Spleen (tissue), 7 donors: ENCODE data around the gene MRPL33.

Experiments
- POLR2AphosphoS5 ChIP-seq, 3 donors: sonication (generic); formaldehyde crosslinking; IDR thresholded peaks; one replicate each; pipeline ENCODE4 v1.5.1; 2017; ENCODE audit warnings: antibody characterized with exemption in 3 of 3
- TF ChIP-seq, protein P1 (sequence below), 11 experiments: fragments of 200-600 bp in 7 of 11; fragments of 450-650 bp in 4 of 11; sonication (generic) in 4 of 11; IDR thresholded peaks in 8 of 11; conservative IDR thresholded peaks in 3 of 11; 1 replicate in 7 of 11; 2 replicates in 4 of 11; pipeline versions ENCODE4 v1.4.0 to v1.8.0; 2016 to 2021; ENCODE audit warnings: antibody characterized with exemption in 11 of 11, inconsistent platforms in 4 of 11, mild to moderate bottlenecking in 1 of 11
- donor health status: DM: no; HTN: no; CAD: no; lungs with moderate emphysema.
- donor health status: DM: no; HTN: no; CAD: no.
- donor health status: DM: no; HTN: no; CAD: no.

DNA sequence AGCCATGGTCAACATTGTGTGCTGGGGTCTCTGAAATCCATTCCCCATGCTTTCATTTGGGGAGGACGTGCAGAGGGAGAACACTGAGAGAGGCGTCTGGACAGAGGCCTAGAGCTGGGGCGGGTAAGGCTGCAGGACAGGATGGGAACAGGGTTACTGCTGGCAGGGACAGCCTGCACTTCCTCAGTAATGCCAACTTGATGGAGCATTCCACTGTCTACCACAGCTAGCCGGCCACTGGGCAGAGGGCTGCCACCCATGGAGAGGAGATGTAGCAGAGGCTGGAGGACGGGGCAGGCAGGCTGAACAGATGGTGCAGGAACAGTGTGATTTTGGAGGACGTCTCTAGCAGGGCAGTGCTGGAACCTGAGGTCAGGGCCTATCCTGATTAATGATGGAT lies 29.3 kb downstream of the MRPL33 start:
- TF ChIP-seq, protein P1, sequence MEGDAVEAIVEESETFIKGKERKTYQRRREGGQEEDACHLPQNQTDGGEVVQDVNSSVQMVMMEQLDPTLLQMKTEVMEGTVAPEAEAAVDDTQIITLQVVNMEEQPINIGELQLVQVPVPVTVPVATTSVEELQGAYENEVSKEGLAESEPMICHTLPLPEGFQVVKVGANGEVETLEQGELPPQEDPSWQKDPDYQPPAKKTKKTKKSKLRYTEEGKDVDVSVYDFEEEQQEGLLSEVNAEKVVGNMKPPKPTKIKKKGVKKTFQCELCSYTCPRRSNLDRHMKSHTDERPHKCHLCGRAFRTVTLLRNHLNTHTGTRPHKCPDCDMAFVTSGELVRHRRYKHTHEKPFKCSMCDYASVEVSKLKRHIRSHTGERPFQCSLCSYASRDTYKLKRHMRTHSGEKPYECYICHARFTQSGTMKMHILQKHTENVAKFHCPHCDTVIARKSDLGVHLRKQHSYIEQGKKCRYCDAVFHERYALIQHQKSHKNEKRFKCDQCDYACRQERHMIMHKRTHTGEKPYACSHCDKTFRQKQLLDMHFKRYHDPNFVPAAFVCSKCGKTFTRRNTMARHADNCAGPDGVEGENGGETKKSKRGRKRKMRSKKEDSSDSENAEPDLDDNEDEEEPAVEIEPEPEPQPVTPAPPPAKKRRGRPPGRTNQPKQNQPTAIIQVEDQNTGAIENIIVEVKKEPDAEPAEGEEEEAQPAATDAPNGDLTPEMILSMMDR (IDR thresholded peaks at IDR 0.05 in 8 of 11, conservative IDR thresholded peaks at IDR 0.05 in 3 of 11): no peak
- TF ChIP-seq POLR2AphosphoS5 (IDR thresholded peaks at IDR 0.05): peak in 1 of 3 donors; percentile 34
